D341Med (cell line): ENCODE results near the gene PGM5.

Experiments
- DNase-seq: peaks from one replicate; pipeline ENCODE4 v3.0.0; 2012; ENCODE audit warnings: low spot score

The PGM5 gene

DNA sequence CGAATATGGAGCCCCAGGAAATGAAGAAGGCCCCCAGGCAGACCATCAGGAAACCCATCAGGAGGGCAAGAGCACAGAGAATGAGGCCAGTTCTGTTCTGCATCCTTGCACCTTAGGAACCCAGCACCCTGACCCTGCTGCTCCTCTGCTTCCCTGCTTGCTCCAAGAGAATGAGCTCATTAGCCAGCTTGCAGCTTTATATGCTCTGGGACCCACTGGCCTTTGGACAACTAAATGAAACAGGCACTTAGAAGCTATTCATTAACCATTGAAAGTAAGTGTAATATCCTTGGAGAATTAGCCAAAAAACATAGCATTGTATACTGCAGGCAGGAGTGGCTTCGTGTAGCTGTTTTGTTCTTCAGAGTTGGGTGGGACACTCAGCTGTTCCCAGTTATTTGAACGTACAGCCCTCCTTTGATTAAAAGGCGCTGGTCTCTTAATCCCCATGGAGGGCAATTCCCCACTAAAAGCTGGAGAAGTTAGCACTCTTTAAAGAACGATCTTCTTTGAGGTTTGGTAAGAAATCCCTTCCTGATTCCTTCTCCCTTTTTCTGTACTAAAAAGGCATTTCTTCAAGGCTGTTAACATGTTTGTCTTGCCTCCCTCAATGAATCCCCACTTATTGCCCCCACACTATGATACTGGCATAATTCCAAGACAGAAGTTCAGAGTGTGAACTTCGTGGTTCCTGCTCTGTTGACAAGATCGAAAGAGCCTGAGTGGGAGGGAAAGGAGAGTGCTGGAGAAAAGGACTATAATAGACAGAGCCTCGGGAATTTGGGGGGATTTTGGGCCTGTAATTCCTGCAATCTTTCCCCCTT, 184.5 kb downstream of the PGM5 start, which contains the start of gene TMEM252:
Gene TMEM252 (minus strand): TSS at position 172 of the 824 bp plus-strand sequence. CDS start 69 bp downstream, at position 103.
- DNase-seq = no peak

- no peak for DNase-seq
Measured at GRCh38 chr9:68541568-68541967, 185.2 kb downstream of the PGM5 start.

DNA sequence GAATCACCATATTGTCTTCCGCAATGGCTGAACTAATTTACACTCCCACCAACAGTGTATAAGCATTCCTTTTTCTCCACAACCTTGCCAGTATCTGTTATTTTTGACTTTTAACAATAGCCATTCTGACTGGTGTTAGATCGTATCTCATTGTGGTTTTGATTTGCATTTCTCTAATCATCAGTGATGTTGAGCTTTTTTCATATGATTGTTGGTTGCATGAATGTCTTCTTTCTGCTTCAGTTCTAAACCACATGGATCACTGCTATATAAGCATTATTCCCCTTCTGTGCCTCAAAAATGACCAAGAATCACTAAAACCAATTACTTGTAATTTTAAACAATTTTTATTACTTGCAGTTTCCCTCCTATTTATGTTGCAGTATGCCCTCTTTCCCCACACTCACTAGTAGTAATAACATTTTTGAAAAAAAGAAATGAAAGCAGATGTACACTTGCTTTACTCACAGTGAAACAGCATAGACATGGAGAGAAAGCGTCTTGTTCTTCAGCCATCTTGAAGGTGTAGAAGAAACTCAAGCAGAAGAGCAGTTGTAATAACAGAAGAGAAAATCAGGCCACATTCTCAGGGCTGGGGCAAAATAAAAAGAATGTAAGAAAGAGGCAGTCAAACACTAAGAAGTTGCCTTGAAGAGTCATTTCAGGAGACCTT, 188.8 kb downstream of the PGM5 start:
- DNase-seq = no peak

GRCh38 chr9:68546596-68547390, 190.4 kb downstream of the PGM5 start:
- no peak for DNase-seq

DNA sequence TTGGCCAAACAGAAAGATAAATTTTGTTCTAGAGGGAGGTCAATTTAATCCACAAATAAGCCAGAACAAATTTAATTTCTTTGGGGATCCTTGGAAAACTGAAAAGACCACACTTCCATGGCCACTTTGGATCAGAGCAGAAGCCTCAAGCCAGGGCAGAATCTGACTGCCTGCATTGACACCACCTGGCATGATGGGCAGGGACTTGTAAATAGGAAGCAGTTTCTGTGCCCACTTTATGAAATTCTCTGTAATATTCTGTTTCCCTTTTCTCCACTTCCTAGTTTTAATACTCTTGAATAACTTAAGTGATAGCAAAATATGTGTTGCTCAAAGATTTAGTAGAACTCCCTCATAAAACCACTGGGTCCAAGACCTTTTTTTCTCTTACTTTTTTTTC, 191.0 kb downstream of the PGM5 start:
- DNase-seq = no peak

DNA sequence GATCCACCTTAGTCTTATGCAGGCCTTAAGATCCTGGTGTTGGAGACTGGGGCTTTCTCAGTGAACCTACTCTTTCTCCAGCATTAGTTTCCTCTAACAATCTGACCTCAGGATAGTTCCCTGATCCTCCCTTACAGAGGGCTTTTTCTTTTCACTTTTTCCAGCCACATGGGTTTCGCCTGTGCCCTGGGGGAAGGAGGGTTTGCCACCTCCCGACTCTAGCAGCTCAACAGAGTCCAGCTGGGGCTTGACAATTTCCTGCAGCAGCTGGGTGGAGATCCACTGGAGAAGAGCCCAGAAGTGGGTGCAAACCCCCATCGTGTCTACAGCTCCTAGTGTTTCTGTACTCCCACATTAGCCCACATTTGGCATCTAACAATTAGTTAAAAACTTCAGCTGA, 191.8 kb downstream of the PGM5 start:
- DNase-seq = no peak

DNA sequence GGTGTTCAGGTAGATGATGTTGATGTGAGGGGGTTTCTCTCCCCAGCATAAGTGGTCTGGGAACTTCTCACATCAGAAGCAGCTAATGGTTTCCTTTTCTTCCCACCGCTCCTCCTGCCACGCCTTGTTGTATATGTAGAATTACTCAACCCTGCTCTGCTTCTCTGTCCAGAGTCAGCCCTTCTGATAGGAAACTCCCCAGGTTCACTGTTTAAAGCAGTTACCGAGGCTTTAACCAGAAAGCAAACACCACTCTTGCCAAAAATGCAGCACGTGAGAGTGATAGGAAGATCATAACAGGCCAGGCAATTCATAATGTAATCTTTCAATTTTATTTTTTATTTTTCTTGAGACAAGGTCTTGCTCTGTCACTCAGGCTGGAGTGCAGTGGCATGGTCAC, 194.8 kb downstream of the PGM5 start:
- no peak for DNase-seq

GRCh38 chr9:68552700-68553476, 196.5 kb downstream of the PGM5 start:
- DNase-seq = no peak

- DNase-seq = no peak
Measured at GRCh38 chr9:68555437-68556150, 199.2 kb downstream of the PGM5 start.

- DNase-seq = no peak
Measured at GRCh38 chr9:68558545-68558944, 202.1 kb downstream of the PGM5 start.

DNA sequence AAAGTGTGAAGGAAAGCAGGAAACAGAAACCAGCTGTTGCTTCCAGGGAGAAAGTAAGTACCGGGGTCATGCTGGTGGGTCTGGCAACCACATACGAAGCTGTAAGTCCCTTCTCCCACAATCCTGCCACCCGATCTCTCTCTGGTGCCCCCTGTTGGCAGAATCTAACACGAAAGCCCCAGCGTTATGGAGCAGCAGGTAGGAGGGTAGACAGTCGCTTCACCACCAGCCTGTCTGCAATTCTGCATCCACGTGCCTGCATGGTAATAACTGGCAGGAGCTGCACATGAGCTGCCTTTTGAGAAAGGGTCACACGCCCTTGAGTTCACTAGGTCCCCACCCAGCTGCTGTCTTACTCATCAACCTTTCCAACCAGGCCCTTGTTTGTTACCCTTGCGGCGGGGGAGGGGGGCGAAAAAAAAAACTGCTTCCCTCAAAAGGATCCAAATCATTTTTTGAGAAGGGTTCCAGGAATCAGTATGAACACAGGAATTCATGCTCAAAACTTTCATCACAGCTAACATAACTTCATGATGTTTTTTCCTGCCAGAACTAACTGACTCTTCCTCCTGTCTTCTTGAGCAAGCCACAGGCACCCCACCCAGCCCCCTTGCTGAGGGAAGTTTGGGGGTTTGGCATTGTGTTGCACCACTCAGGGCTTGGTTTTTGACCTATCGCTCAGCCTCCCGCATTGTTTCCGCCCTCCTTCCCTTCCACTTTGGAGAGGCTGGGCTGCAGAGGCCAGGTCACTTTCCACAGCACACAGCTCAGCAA, 203.8 kb downstream of the PGM5 start:
- DNase-seq = peak; percentile 63

- DNase-seq = no peak
Measured at GRCh38 chr9:68562461-68562860, 206.1 kb downstream of the PGM5 start.

GRCh38 chr9:68567565-68567964, 211.2 kb downstream of the PGM5 start:
- DNase-seq = no peak

DNA sequence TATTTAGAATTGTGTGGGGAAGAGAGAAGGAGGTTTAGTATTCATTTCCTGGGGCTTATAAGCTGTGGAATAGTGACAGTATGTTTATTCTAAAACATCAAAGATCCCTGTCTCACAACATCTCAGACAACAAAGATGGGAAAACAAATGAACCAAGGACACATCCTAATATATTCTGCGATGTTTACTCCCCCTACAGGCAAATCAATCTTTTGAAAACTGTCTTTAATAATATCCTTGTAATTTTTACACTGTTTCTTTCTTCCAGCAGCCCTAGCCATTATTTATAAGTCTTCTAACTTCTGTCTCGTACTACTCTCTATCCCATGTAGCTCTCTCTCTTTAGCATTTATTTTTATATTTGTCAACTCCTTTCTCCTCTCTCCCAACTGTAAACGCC, 217.7 kb downstream of the PGM5 start:
- DNase-seq = no peak

GRCh38 chr9:68575817-68576216, 219.4 kb downstream of the PGM5 start:
- DNase-seq = no peak

DNA sequence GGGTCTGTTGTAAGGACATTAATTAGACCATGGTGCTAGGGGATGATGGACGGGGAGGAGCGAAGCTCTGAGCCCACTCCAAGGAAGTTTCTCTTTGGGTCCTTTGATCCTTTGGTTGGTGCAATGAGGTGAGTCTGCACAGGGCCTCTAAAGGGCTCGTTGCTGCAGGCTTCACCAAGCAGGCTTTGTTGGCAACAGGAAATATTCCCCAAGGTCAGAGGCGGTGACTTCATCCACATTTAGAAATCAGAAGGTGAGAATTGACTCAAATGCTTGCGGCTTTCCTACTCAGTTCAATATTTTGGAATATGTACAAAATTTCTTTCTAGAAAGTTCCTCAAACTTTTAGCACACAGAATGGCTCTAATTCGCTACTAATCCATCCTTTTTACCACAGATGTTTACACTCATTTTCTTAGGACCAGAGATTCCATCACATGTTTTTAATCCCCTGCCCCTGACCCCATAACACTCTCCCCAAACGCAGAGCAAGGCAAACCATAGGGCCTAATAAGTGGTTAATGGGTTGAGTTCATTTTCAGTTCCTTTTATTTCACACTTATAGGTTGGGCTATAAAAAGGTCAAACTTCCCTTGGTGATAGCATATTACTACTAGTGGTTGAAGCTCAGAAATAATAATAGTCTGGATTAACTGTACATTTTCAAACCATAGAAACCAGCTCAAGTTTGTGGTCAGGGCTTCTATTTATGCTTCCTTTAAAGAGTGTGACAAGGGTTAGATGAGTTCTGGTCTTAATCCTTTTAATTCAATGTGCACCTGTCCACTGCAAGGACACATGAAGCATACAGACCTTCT, 221.6 kb downstream of the PGM5 start:
- DNase-seq = no peak
